IPS DF 4.7 (cell line): Measurements from ENCODE around the gene SSU72.
"Not testable (repeated sequence)": the region's sequence is repeated elsewhere in the genome, so short reads cannot be mapped to it uniquely, and the experiment has no call there.

Source experiments
- DNase-seq: peaks from one replicate; pipeline ENCODE4 v3.0.0-alpha.2; 2013; ENCODE audit warnings: low spot score; ENCODE audit errors: extremely low read depth

SSU72 gene

GRCh38 chr1:1508775-1509464 is 65.7 kb downstream of the SSU72 start:
- not testable (repeated sequence) for DNase-seq

- DNase-seq = no peak
These were observed 67.4 kb downstream of the SSU72 start for GRCh38 chr1:1507305-1507704.

GRCh38 chr1:1505801-1506200 is 68.9 kb downstream of the SSU72 start:
- not testable (repeated sequence) for DNase-seq

GRCh38 chr1:1505366-1505798 is 69.3 kb downstream of the SSU72 start:
- DNase-seq = not testable (repeated sequence)

GRCh38 chr1:1504777-1505365 is 69.8 kb downstream of the SSU72 start:
- not testable (repeated sequence) for DNase-seq

GRCh38 chr1:1495461-1495975 is 79.1 kb downstream of the SSU72 start:
- not testable (repeated sequence) for DNase-seq

- not testable (repeated sequence) for DNase-seq
These were observed 80.4 kb downstream of the SSU72 start for GRCh38 chr1:1494311-1494710.
